Measurements from ENCODE around the gene KYAT1.

The KYAT1 gene

DNA sequence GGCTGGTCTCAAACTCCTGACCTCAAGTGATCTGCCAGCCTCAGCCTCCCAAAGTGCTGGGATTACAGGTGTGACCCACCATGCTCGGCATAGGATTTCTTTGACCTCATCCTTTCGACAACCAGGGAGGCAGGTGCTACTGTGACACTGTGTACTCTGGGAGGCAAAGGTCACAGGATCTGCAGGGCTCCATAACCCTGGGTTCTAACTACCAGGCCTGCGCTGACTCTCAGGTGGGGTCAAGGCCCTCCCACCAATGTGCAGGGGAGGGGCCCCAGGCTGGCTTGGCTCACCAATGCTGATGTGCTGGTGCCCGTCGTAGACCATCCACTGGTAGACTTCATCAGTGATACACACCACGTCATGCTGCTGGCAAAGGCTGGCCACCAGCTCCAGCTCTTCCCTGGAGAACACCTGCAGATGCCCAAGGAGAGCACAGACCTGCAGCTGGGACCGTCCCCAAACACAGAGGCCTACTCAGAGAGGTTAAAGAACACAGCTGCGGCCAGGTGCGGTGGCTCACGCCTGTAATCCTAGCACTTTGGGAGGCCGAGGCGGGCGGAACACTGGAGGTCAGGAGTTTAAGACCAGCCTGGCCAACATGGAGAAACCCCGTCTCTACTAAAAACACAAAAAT is 45.1 kb downstream of the KYAT1 start:
- DNase-seq, result no peak

DNA sequence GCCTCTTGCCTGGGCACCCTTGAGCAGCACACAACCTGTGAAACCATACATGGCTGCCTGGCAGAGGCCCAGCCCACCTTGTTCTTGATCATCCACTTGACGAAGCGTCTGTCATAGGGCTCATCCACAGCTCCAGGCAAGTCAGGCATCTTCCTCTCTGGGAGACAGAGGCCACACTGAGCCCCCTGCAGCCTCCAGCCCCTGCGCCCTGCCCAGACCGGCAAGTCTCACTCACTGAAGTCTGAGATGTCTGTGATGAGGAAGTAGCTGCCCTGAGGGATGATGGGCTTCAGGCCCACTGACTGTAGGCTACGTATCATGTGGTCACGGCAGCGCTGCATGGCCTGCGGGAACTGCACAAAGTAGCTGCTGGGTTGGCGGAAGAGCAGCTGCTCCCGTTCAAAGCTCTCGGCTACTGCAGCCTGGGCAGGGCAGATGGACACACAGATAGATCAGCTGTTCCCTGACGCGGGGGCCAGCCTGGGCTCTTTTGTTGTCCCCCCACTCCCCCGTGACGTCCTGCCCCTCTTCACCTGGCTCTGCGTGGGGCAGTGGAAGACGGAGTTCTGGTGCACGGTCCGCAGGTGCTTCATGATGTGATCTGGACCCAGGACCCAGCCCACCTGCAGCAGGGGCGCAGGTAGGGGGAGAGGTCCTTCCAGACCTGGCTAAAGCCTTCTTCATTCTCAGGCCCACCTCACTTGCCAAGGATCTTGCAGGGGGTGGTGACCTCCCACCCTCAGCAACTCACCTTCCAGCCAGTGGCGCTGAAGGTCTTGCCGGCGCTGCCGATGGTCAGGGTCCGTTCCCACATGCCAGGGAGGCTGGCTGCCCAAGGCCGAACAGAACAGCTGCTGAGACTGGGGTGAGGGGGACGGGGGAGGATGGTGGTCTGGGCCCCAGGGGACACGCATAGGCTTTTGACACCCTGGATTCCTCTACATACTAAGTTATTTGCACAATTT is 46.2 kb downstream of the KYAT1 start:
- DNase-seq, result no peak

DNA sequence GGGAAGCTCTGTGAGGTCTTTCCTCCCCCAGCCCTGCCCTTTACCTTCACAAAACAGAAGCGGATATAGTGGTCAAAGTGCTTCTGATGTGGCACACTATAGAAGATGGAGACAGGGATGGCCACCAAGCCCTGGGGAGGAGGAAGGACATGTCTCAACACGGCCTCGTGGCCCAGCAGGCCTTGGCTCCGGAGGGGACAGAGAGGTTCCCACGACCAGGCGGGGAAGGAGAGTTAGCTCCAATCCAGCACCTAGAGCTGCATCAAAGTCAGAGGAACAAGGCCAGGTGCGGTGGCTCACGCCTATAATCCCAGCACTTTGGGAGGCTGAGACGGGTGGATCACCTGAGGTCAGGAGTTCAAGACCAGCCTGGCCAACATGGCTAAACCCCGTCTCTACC is 48.1 kb downstream of the KYAT1 start:
- no peak for DNase-seq

DNA sequence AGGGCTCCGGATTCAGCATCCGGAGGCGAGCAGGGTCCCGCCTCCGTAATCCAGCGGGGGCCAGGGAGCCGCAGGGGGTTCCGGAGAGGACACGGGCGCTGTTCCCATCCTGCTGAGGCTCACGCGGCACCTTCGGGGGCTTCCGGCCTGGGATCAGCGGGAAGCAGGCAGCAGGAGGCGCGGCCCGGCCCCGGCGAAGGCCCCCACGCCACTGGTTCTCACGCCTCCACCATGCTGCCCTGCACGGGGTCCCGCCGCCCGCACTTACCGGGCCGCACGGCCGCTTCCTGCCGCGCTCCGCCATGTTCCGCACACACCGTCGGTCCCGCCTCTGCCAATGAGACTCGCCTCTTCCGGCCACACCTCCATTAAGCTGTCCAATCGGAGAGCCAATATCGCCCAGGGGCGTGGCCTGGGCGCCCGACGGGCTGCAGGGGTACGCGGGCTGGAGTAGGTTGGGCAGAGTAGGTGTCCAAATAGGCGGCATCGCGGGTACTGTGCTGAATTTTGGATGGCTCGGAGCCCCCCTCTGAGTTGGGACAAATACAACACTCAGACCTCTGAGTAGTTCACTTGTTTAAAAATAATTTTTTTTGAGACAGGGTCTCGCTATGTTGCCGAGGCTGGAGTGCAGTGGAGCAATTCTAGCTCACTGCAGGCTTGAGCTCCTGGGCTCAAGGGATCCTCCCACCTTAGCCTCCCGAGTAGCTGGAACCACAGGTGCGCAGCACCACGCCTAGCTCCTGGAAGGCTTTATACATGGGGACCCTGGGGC is 52.1 kb downstream of the KYAT1 start, which contains the start of gene SPOUT1:
TSS of gene SPOUT1 (minus strand) at position 318 of the 775 bp plus-strand sequence. CDS start at position 304, 14 bp downstream.
- peak; percentile 91 for DNase-seq

DNA sequence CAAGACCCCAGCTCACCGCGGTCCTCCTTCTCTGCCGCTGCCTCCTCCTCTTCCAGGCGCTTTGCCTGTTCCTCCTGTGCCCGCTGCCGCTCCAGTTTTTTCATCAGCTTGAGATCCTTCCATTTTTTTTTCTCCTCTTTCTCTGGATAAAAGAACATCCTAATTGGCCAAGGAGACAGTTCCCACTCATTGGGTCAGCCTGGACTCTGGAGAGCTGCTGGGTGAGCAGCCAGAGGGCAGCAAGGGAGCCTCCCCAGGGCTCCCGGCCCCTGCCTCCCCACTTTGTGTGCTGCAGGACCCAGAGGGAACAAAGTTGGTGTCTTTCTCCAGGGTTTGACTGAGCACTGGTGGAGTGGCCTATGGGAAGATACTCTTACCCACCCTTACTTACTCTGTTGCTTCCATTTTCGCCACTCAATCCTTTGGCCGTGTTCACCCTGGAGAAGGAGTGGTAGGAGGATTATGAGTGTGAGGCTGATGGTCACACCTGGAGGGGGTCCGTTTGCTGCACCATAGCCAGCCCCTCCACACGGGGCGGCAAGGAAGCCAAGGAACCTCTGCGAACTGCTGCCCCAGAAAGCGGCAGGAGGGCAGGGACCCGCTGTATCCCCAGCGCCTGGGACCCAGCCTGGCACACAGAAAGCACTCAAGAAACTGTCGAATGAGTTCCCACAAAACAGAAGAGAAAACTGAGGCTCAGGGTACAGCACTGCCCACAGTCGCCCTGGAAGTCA is 52.9 kb downstream of the KYAT1 start:
- no peak for DNase-seq

DNA sequence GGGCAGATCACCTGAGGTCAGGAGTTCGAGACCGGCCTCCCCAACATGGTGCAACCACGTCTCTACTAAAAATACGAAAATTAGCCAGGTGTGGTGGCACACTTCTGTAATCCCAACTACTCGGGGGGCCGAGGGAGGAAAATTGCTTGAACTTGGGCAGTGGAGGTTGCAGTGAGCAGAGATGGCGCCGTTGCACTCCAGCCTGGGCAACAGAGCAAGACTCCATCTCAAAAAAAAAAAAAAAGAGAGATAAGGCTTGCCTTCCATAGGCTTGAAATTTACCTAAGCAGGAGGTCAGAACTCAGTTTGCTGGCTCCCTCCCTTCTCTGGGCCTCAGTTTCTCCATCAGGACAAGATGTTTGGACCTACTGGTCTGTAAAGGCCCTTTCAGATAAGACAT is 53.5 kb downstream of the KYAT1 start:
- no peak for DNase-seq

DNA sequence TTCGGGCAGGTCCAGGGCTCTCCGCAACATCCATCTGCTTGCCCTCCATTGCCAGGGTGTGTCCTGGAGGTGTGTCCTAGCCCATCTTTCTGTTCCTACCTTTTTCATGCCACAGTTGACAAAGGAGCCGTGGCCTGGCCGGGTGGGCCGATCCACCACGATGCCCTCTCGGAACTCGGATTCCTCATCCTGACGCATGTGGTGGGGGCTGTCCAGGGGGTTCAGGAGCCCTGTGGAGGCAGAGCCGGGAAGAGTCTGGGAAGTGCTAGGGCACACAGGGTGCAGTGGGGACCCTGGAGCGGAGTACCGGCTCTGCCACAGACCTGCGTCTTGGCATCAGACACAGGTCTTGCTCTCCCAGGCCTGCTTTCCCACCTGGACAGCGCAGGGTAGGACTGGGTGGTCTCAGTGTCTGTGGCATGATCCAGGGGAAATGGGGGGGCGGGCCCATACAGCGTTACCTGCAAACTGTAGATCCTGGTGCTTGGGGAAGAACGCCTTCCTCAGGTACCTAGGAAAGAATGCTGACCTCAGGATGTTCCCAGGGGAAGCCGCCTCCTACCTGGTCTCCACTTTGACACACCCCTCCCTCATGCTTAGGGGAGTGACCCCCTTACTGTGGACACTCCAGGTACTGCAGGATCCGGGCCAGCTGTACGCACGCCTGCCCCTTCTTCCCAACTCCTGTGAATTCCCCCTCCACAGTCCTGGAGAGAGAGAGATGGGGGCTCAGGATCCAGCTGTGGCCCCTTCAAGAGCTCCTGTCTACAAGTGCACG is 55.6 kb downstream of the KYAT1 start:
- DNase-seq, result no peak

DNA sequence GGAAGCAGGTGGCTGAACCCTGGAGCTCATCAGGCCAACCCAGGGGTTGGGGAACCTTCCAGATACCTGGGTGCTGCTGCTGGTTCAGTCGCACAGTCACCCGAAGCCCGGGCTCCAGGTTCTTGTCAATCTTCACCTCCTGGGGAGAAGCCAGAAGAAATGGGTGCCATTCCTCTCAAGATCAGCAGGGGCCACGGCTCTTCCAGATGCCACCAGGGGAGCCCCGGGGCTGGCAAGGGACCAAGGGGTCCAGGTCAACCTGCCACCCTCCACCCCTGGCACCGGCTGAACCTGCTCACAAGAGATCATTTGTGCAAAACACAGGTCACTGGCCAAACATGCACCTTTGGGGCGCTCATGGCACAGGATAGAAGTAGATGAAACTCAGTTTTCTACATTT is 56.8 kb downstream of the KYAT1 start:
- no peak for DNase-seq

DNA sequence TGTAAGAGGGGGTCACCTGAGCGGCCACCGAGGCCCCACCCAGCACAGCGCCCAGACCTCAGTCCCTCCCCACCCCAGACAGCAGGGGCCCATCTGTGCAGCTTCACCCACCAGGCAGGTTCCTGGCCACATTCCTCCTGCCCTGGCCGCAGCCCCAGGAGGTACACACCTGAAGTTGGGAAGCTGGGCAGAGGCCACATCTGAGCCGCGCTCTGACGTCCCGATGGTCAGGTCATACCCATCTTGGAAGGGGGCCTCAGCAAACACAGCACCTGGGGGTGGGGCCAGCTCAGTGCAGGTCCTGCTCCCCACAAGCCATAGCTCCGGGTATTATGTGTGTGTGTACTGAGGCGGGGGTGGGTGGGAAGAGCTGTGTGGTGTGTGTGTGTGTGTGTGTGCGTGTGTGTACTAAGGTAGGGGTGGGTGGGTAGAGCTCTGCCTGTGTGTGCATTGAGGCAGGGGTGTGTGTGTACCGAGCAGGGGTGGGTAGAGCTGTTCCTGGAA is 57.8 kb downstream of the KYAT1 start:
- DNase-seq, result no peak

DNA sequence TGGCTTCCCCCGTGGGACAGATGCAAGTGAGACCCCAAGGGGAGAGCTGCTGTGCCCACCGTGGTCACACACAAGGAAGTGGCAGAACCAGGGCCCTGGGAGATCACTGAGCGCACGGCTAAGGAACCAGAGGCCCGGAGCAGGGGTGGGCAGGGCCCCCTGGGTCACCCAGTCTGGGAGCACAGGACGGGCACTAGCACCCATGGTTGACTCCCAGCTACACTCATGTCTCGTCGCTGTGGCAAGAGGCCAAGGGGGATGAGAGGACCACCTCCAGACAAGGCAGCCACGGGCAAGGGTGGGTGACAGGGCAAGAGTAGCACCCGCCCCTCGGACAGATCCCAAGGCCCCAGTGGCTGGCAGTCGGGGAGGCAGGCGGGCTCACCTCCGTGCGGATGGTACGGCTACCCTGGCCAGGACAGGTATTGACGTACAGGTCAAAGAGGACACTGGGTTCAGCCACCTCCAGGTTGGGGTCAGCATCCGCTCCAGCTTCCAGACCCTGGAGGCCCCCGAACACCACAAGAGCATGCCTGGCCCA is 58.3 kb downstream of the KYAT1 start:
- no peak for DNase-seq

DNA sequence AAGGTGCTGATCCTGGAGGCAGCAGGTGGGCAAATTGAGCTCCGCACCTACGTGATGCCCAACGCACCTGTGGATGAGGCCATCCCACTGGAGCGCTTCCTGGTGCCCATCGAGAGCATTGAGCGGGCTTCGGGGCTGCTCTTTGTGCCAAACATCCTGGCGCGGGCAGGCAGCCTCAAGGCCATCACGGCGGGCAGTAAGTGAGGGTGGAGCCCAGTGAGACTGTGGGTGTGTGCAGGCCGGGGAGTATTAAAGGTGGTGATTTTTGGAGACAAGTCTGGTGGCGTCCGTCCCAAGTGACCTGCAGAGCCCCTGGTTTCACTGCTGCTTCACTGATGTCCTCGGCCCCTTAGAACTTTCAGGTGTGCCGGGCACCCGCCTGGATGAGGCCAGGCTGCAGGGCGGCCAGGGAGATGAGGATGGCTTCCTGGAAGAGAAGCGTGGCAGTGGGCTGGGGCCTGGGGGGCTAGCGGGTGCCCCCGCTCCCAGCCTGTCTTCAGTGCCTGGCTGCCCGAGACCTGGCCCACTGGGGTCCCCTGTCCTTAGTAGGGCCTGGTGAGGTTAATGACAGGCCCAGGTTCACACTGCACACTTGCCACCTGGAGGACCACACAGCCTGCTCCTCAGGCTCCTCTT is 59.2 kb downstream of the KYAT1 start:
- DNase-seq, result no peak

DNA sequence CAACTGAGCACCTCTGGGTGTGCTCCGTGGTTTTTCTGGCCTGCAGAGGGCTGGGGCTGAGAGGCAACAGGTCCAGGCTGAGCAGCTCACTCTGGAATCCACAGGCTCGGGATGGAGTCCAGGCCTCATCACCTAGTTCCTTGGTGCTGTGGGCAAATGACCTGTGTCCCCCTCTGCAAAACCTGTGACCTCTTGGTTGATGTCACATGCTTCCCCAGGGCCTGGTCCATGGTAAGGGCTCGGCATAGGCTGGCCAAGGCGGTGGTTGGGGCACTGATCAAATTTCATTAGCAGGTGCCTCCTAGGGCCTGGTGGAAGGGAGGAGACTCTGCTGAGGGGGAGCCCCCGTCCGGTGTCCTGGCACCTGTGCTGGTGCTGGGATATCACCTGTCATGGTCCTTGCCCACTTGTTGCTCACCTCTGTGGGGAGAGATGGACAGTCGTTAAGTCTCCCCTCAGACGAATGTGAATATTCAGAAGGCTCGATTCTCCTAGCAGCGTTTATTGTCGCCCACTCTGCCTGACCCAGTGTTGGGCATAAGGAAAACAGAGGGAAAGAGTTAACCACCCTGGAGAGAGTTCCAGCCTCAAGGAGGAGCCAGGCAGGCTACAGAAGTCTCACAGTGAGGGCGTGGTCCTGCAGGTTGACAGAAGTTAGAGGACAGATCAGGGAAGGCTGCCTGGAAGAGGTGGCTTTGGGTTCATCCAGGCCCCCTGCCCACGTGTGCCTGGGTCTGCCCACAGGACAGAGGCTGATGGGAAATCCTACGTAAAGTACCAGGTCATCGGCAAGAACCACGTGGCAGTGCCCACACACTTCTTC is 60.0 kb downstream of the KYAT1 start:
- no peak for DNase-seq

DNA sequence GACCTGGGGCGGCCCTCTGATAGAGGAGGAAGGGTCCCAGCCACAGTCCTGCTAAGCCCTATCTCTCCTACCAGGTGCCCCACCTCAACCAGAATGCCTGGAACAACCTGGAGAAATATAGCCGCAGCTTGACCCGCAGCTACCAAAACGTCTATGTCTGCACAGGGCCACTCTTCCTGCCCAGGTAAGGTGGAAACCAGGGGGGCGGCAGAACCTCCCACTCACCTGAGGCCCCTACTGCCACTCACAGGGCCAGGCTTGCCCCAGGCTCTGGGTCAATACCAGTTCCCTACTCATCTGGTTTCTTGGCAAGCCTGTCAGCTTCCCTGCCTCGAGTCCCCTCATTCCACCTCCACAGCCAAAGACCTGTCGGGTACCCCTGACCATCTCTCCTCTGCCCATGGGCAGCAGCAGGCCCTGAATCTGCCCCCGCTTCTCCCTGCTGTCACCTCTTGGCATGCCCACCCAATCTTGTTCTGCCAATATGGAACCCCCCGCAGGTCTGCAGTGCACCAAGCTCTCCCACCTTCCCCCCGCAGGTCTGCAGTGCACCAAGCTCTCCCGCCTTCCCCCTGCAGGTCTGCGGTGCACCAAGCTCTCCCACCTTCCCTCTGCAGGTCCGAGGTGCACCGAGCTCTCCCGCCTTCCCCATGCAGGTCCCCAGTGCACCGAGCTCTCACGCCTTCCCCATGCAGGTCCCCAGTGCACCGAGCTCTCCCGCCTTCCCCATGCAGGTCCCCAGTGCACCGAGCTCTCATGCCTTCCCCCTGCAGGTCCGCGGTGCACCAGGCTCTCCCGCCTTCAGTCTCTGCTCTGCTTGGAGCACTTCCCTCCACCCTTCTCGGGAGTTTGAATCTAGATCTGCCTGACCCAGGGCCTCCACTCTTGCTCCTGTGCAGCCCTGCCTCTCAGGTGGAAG is 60.8 kb downstream of the KYAT1 start:
- DNase-seq, result no peak

DNA sequence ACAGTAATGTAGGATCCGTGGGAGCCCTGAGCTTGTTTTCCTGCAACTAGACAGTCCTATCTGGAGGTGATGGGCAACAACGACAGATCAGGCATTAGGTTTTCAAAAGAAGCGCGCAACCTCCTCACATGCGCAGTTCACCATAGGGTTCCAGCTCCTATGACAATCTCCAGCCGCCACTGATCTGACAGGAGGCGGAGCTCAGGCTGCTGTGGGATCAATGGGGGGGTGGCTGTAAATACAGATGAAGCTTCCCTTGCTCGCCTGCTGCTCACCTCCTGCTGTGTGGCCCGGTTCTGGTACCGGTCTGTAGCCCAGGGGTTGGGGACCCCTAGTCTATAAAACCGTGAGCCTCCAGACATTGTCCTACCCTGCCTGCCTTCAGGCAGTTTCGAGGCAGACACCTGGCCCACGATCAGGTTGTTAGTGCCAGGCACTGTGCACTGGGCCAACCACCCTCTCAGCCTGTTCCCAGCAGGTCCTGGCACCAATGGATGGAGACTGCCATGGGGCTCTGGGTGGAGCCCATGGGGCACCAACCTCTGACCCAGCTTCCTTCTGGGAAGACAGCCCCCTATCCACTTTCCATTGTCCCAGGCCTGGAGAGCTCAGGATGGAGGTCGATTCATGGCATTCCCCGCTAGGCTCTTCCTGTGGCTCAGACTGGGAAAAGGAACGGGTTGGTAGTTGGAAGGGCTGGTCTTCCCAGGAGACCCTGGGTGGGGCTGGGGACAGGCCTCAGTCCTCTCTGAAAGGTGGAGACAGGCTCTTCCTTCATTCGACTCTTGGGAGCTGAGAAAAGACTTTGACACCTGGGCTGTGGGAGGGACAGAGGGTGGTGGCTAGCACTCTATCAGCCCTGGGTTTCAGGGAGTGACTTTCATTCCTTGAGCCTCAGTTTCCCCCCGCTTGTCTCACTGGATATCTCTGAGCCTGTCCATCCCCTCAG is 61.8 kb downstream of the KYAT1 start:
- peak; percentile 28 for DNase-seq

DNA sequence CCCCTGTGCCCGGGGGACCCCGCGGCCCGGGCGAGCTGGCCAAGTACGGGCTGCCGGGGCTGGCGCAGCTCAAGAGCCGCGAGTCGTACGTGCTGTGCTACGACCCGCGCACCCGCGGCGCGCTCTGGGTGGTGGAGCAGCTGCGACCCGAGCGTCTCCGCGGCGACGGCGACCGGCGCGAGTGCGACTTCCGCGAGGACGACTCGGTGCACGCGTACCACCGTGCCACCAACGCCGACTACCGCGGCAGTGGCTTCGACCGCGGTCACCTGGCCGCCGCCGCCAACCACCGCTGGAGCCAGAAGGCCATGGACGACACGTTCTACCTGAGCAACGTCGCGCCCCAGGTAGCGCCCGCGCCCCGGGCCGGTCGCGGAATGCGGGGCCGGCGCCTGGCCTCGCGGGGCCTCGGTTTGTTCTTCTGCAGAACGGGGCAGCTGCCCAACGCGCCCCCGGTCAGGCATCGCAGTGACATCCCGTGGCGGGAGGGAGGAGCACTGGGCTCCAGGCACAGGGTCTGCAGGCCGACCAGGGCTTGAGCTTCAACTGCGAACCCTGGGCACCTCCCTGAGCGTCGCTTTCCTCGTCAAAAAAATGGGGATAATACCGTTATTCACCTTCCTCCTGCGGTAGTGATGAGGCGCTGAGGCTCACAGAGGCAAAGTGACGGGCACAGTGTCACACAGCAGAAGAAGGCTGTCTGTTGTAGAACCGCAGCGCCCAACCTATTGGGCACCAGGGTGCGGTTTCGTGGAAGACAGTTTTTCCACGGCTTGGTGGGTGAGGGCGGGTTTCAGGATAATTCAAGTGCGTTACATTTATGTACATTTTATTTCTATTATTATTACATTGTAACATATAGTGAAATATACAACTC is 62.7 kb downstream of the KYAT1 start:
- peak; percentile 33 for DNase-seq

Data from fibroblast of skin of back (primary cell).